HFFc6 (cell line): Measurements from ENCODE around the gene STK25. TPM values are rescaled to one million over a fixed set of nuclear protein-coding genes. Genes with fewer than 3 reads are reported as not detected.

Experiments
- DNase-seq: peaks from one replicate; pipeline ENCODE4 v3.0.0-alpha.2; 2018
- H3K27ac Mint-ChIP-seq: 2 replicates; pipeline ENCODE4 v1.8.0; 2020; ENCODE audit warnings: mild to moderate bottlenecking, mixed read lengths
- H3K27me3 Mint-ChIP-seq: 2 replicates; pipeline ENCODE4 v1.8.0; 2021; ENCODE audit warnings: mild to moderate bottlenecking, moderate library complexity, mixed read lengths; ENCODE audit not compliant: insufficient read depth
- H3K36me3 Mint-ChIP-seq: 2 replicates; pipeline ENCODE4 v1.8.0; 2021; ENCODE audit warnings: low read depth, mixed read lengths
- H3K4me1 Mint-ChIP-seq: 2 replicates; pipeline ENCODE4 v1.8.0; 2020; ENCODE audit warnings: low read depth, mixed read lengths
- H3K4me3 Mint-ChIP-seq: 2 replicates; pipeline ENCODE4 v1.8.0; 2020; ENCODE audit warnings: mild to moderate bottlenecking, moderate library complexity, mixed read lengths
- H3K9me3 Mint-ChIP-seq: 2 replicates; pipeline ENCODE4 v1.8.0; 2020; ENCODE audit warnings: mild to moderate bottlenecking, mixed read lengths
- CTCF ChIP-seq: fragments of 200-600 bp; sonication (generic); IDR thresholded peaks from 2 replicates; pipeline ENCODE4 v1.5.0; 2021; ENCODE audit warnings: antibody characterized with exemption, mild to moderate bottlenecking
- long read RNA-seq: library from polyadenylated mRNA; unstranded; transcript quantifications from one replicate; pipeline ENCODE4 v2.0.0, GENCODE V29; 2019
- total RNA-seq, 6 experiments: library from RNA; stranded (reverse); fragmentation: NEBNext Ultra II Directional; extraction: Animal tissue kit (Norgen Biotek cat#: 25700); gene quantifications; 2 replicates in 1 of 6; 3 replicates in 5 of 6; pipeline ENCODE4 v1.2.3, GENCODE V29; 2021

STK25 gene
- 100 to 1,000 TPM; 129 to 159 (median 150) TPM for total RNA-seq
- long read RNA-seq, full-length matches to known transcripts = 106 of 139 reads
- long read RNA-seq, partial matches to known transcripts = 14 of 139 reads
- long read RNA-seq, other reads (novel, unspliced or antisense) = 19 of 139 reads

- Mint-ChIP-seq H3K27me3 (peaks cover 4% of the 10 kb centered on the region; the same call in 1 of the 2 replicates), H3K4me1 (peaks cover 27% of the 10 kb centered on the region), H3K36me3 (peaks cover 11% of the 10 kb centered on the region; the same call in 1 of the 2 replicates), H3K27ac (peak within 1 kb of the TSS; percentile 72; the same call in 1 of the 2 replicates), H3K4me3 (peak within 1 kb of the TSS; percentile 93), H3K9me3 (no peaks in the 10 kb centered on the region)
- DNase-seq = peak; percentile 97
- 0 out of 2 replicates have a peak, but pooled peaks have one; percentile 18 for TF ChIP-seq CTCF
Measured at GRCh38 chr2:241508240-241509154, at the start of gene STK25. STK25 (minus strand) TSS chr2:241508584; CDS start chr2:241508035, 549 bp downstream.

GRCh38 chr2:241556746-241557145, 48.4 kb upstream of the STK25 start:
- Mint-ChIP-seq H3K27ac (no peak overlapping the region), H3K4me3 (no peak overlapping the region), H3K27me3 (peaks cover 4% of the 10 kb centered on the region), H3K9me3 (peaks cover 19% of the 10 kb centered on the region), H3K36me3 (no peaks in the 10 kb centered on the region), H3K4me1 (peaks cover 23% of the 10 kb centered on the region)
- DNase-seq = no peak
- no peak for TF ChIP-seq CTCF

- H3K4me1 Mint-ChIP-seq = peaks cover 19% of the 10 kb centered on the region
- DNase-seq = no peak
- H3K4me3 Mint-ChIP-seq = no peak overlapping the region
- peaks cover 19% of the 10 kb centered on the region for H3K9me3 Mint-ChIP-seq
- no peak for TF ChIP-seq CTCF
- no peaks in the 10 kb centered on the region for H3K36me3 Mint-ChIP-seq
- peaks cover 4% of the 10 kb centered on the region for H3K27me3 Mint-ChIP-seq
- no peak overlapping the region for H3K27ac Mint-ChIP-seq
Measured at GRCh38 chr2:241555711-241556110, 47.3 kb upstream of the STK25 start.

GRCh38 chr2:241554610-241555322, 46.4 kb upstream of the STK25 start:
- Mint-ChIP-seq H3K4me3 (no peak overlapping the region), H3K27ac (no peak overlapping the region), H3K9me3 (peaks cover 19% of the 10 kb centered on the region), H3K4me1 (peaks cover 9% of the 10 kb centered on the region), H3K27me3 (peaks cover 4% of the 10 kb centered on the region), H3K36me3 (no peaks in the 10 kb centered on the region)
- TF ChIP-seq CTCF = no peak
- no peak for DNase-seq

GRCh38 chr2:241553981-241554380, 45.6 kb upstream of the STK25 start:
- DNase-seq = no peak
- Mint-ChIP-seq H3K27ac (no peak overlapping the region), H3K27me3 (peaks cover 4% of the 10 kb centered on the region), H3K4me3 (no peak overlapping the region), H3K9me3 (peaks cover 19% of the 10 kb centered on the region), H3K36me3 (no peaks in the 10 kb centered on the region), H3K4me1 (peaks cover 9% of the 10 kb centered on the region)
- TF ChIP-seq CTCF = no peak
